H54 (cell line): ENCODE data around the gene FGF6.

Experiments
- DNase-seq: peaks from one replicate; pipeline ENCODE4 v3.0.0; 2011; ENCODE audit warnings: low spot score, mixed read lengths; ENCODE audit not compliant: insufficient read length
- FAIRE-seq: peaks from 3 replicates; lab custom pipeline; 2011; peaks lifted over from hg19 to GRCh38; lab: Jason Lieb, UNC
- POLR2A ChIP-seq: IDR thresholded peaks from 2 replicates; pipeline ENCODE4 v1.6.1; 2011; ENCODE audit warnings: low read depth, mild to moderate bottlenecking, low read length

The FGF6 gene

DNA sequence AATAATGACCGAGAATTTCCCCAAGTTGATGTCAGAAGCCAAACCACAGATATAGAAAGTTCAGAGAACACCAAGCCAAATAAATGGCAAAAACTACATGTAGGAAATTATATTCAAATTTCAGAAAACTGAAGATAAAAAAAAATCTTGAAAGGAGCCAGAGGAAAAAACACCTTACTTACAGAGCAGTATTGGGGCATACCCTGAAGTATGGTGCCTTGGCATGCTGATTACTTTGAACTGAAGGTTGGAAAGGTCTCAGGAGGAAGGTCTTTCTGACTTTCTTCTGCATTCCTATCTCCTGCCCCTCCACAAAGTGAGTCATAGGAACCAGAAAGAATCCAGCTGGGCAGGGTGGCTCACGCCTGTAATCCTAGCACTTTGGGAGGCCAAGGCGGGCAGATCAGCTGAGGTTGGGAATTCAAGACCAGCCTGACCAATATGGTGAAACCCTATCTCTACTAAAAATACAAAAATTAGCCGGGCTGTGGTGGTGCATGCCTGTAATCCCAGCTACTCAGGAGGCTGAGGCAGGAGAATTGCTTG lies 8.8 kb upstream of the FGF6 start:
- TF ChIP-seq POLR2A = no peak
- FAIRE-seq (no peak), DNase-seq (no peak)

DNA sequence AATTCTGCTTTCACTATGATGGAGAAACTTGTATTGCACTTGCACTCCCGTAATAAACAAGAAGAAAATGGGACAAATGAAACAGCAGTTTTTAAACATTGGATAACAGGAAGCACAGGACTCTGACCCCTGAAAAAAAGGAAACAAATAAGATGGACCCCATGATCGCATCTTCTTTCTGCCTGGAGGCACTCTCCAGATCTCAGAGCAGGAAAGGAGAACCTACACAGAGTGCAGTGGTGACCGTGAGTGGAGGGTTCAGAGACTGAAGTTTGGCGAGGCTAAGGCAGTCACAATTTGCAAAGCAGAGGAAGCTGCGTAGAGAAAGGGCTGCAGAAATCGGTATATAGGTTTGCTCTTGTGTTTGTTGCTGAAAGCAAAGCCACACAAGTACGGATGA lies 6.1 kb upstream of the FGF6 start:
- FAIRE-seq (no peak), DNase-seq (no peak)

GRCh38 chr12:4450551-4451112 lies 5.0 kb upstream of the FGF6 start:
- FAIRE-seq (no peak), DNase-seq (no peak)
- TF ChIP-seq POLR2A = no peak

More for the DNA sequence above, 6.1 kb upstream of the FGF6 start:
- TF ChIP-seq POLR2A = no peak

GRCh38 chr12:4449851-4450221 lies 4.2 kb upstream of the FGF6 start:
- DNase-seq = no peak
- TF ChIP-seq POLR2A = no peak

GRCh38 chr12:4448943-4449850 lies 3.6 kb upstream of the FGF6 start:
- no peak for FAIRE-seq
- TF ChIP-seq POLR2A = no peak
- DNase-seq = no peak

More at GRCh38 chr12:4449851-4450221, 4.2 kb upstream of the FGF6 start:
- no peak for FAIRE-seq

GRCh38 chr12:4448371-4448940 lies 2.8 kb upstream of the FGF6 start:
- no peak for TF ChIP-seq POLR2A
- DNase-seq = no peak
- no peak for FAIRE-seq

GRCh38 chr12:4447151-4447550 lies 1.5 kb upstream of the FGF6 start:
- DNase-seq = no peak
- no peak for TF ChIP-seq POLR2A
- no peak for FAIRE-seq

DNA sequence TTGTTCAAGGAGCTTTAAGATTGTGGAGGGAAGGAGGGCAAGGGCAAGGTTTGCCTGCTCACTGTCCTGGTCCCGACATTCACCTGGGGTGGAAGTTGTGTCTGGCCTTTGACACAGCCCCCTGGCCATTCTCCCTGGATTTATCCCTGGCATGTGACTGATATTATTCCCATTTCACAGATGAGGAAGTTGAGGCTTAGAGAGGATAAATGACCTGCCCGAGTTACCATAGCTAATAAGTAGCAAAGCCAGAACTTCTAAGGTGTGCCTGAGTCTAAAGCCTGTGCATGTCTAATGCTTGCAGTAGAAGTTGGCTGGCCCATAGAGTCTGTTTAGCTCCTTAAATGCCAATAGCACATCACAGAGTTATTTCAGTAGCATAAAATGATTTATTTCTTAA lies 720 bp upstream of the FGF6 start:
- DNase-seq = no peak
- TF ChIP-seq POLR2A = no peak
- FAIRE-seq = no peak

DNA sequence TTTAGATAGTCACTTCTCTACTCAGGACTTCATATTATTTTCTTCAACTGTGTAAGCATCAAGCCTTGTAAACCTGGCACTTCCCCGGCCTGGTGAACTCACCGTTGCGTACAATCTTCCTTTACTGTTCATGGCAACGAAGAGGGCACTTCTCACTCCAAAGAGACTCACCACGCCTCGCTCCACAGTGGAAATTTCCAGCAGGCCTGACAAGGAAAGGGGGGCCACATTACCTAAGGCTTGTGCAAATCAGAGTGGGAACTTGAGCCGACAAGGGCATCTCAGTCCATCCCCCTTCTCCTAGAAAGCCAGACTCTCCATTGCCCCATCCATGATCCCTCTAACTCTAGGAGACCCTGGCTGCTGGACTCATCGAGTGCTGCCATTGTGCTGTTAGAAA lies 1.6 kb downstream of the FGF6 start:
- TF ChIP-seq POLR2A = no peak
- FAIRE-seq (no peak), DNase-seq (no peak)

- FAIRE-seq (no peak), DNase-seq (no peak)
- TF ChIP-seq POLR2A = no peak
Observed at GRCh38 chr12:4443616-4444015, 2.0 kb downstream of the FGF6 start.

DNA sequence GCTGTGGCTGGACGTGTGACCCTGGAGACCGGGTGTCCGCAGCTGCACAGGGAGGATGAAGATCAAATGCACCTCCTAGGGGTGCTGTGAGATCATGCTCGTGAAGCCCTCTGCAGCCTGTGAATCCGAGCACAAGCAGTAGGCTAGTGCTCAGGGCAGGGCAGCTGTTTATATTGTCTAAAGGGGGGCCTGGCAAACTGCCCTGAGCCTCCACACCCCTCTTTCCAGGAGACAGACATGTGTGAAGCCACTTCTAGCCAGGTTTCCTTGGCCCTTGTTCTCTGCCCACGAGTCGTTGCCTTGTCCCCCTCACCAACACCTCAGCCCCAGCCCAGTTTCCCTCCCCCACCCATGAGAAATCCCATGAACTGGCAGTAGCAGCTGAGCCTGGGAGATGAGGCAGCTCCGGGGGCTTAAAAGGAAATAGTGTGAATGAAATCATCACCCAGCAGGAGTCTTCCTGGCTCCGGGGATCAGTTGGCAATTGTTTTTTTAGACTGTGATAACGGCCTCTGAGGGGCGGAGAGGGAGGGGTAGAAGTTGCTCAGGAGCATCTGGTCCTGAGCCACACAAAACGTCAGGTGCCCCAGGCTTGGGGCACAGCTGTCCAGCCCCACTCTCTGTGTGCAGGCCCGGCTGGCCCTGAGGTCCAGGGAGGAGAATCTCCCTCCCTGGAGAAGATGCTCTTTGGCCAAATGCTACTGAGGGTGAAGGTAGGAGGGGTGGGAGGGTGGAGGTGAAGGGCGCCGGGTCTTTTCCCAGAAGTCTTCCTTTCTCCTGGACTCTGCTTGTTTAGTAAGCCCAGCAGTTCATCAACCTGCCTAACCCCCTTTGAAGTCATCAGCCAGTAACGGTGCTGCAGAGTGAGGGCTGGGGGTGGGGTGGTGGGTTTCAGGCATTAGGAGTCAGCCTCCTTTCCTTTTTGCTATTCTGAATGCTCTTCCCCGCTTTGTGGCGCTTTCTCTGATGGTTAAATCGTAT lies 4.0 kb downstream of the FGF6 start:
- DNase-seq = no peak
- no peak for FAIRE-seq
- no peak for TF ChIP-seq POLR2A

DNA sequence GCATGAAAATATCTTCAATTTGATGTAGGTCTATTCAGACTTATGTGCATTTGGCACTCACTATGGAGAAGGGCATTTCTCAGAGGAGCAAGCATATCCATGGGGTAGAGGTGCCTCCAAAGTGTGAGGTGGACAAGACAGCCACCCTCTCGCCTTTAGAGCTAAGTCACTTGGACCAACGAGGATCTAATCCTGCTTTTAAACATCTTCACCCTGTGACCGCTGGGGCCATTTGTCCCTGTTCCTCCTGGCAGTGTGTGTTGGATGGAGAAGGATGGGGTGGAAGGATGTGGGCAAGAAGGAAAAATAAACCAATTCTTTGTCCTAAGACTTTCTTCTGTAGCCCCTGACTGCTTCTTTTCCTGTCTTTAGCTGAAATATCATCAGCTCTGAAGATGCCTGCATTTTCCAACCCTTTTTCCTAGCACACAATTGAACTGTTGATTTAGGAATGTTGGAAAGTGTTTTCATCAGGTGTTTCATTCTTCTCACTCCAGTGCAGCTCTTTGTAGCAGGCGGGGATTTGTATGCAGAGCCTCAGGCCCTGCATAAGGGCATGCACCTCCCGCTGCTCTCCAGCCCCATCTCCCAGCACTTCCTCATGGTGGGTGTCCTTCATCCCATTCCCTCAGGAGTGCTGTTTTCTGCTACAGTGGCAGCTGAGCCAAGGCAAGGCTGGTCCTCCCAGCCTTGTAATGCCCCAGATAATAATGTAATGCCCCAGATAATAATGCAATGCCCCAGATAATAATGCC lies 5.3 kb downstream of the FGF6 start:
- FAIRE-seq = no peak
- DNase-seq = no peak
- no peak for TF ChIP-seq POLR2A
